ENCODE data around the gene BAHD1.

Gene BAHD1

GRCh38 chr15:40421246-40422157 lies 19.3 kb upstream of the BAHD1 start (continued):
- TF ChIP-seq PATZ1 (CRISPR knock-in tag; IDR thresholded peaks at IDR 0.05; ENCODE audit: borderline replicate concordance) = no peak
- no peak for TF ChIP-seq TCF4 (CRISPR knock-in tag; IDR thresholded peaks at IDR 0.05; ENCODE audit: borderline replicate concordance)
- no peak for TF ChIP-seq RARB (CRISPR knock-in tag; IDR thresholded peaks at IDR 0.05)
- TF ChIP-seq CSRNP3 (CRISPR knock-in tag; IDR thresholded peaks at IDR 0.05) = no peak

- no peak for ATAC-seq
- no peak for TF ChIP-seq ZFP30 (CRISPR knock-in tag; IDR thresholded peaks at IDR 0.05)
- no peak for TF ChIP-seq ESRRG (CRISPR knock-in tag; IDR thresholded peaks at IDR 0.05)
- TF ChIP-seq ZNF70 (CRISPR knock-in tag; IDR thresholded peaks at IDR 0.05) = no peak
- no peak for TF ChIP-seq CREB5 (CRISPR knock-in tag; IDR thresholded peaks at IDR 0.05; ENCODE audit: low read depth)
- no peak for TF ChIP-seq TOX (CRISPR knock-in tag; IDR thresholded peaks at IDR 0.05; ENCODE audit: borderline replicate concordance)
- no peak for TF ChIP-seq ISL1 (CRISPR knock-in tag; IDR thresholded peaks at IDR 0.05)
- TF ChIP-seq CSRNP3 (CRISPR knock-in tag; IDR thresholded peaks at IDR 0.05) = no peak
- no peak for TF ChIP-seq POU6F1 (CRISPR knock-in tag; IDR thresholded peaks at IDR 0.05; ENCODE audit: borderline replicate concordance, low read depth)
- no peak for TF ChIP-seq ZC3H10 (CRISPR knock-in tag; IDR thresholded peaks at IDR 0.05)
- no peak for TF ChIP-seq OSR1 (CRISPR knock-in tag; IDR thresholded peaks at IDR 0.05)
- no peak for TF ChIP-seq PPARA (CRISPR knock-in tag; IDR thresholded peaks at IDR 0.05; ENCODE audit: borderline replicate concordance)
- no peak for TF ChIP-seq ZNF8 (CRISPR knock-in tag; IDR thresholded peaks at IDR 0.05)
- no peak for TF ChIP-seq ARNTL (CRISPR knock-in tag; IDR thresholded peaks at IDR 0.05; ENCODE audit: borderline replicate concordance, low read depth)
Measured at GRCh38 chr15:40424483-40425115, 16.2 kb upstream of the BAHD1 start.

GRCh38 chr15:40425681-40426080 lies 15.1 kb upstream of the BAHD1 start:
- TF ChIP-seq CSRNP3 (CRISPR knock-in tag; IDR thresholded peaks at IDR 0.05) = no peak
- no peak for TF ChIP-seq ESRRG (CRISPR knock-in tag; IDR thresholded peaks at IDR 0.05)
- TF ChIP-seq ZNF70 (CRISPR knock-in tag; IDR thresholded peaks at IDR 0.05) = no peak
- TF ChIP-seq GLIS3 (CRISPR knock-in tag; IDR thresholded peaks at IDR 0.05) = no peak
- no peak for TF ChIP-seq CREB5 (CRISPR knock-in tag; IDR thresholded peaks at IDR 0.05; ENCODE audit: low read depth)
- ATAC-seq = no peak

Measured in SK-N-SH treated with all-trans-retinoic acid at 6 μM for 48 hours (cell line).